OCI-LY1 (cell line): Measurements from ENCODE around the gene RNF157.

Experiments
- H2AFZ ChIP-seq: fragments of 200-600 bp; sonication (generic), shearing (Covaris generic); 2 replicates; pipeline ENCODE4 v1.6.0; 2014; ENCODE audit warnings: antibody characterized with exemption, mild to moderate bottlenecking, low read length
- H3F3A ChIP-seq: fragments of 200-600 bp; sonication (generic), shearing (Covaris generic); 2 replicates; pipeline ENCODE4 v1.6.0; 2014; ENCODE audit warnings: mild to moderate bottlenecking, antibody characterized with exemption, low read length, moderate library complexity; ENCODE audit not compliant: insufficient read depth
- H3K27ac ChIP-seq: fragments of 200-600 bp; sonication (generic); 2 replicates; pipeline ENCODE4 v1.5.1; 2014; ENCODE audit warnings: low read length, mixed run types, mild to moderate bottlenecking, low read depth; ENCODE audit not compliant: poor library complexity, severe bottlenecking
- H3K27me3 ChIP-seq: fragments of 200-600 bp; sonication (generic); 2 replicates; pipeline ENCODE4 v1.6.0; 2014; ENCODE audit warnings: antibody characterized with exemption, mild to moderate bottlenecking, low read length, moderate library complexity; ENCODE audit not compliant: insufficient read depth
- H3K36me3 ChIP-seq: fragments of 200-600 bp; sonication (generic); 2 replicates; pipeline ENCODE4 v1.6.1; 2014; ENCODE audit warnings: mild to moderate bottlenecking, antibody characterized with exemption, low read length, moderate library complexity, mixed read lengths; ENCODE audit not compliant: insufficient read depth
- H3K4me1 ChIP-seq: fragments of 200-600 bp; sonication (generic); 2 replicates; pipeline ENCODE4 v1.5.1; 2014; ENCODE audit warnings: mild to moderate bottlenecking, low read length, moderate library complexity; ENCODE audit not compliant: insufficient read depth, severe bottlenecking
- H3K4me2 ChIP-seq: fragments of 200-600 bp; sonication (generic), shearing (Covaris generic); 2 replicates; pipeline ENCODE4 v1.6.1; 2014; ENCODE audit warnings: low read length
- H3K4me3 ChIP-seq: fragments of 200-600 bp; sonication (generic); 2 replicates; pipeline ENCODE4 v1.5.1; 2014; ENCODE audit warnings: low read length, low read depth, mild to moderate bottlenecking, mixed read lengths; ENCODE audit not compliant: poor library complexity, severe bottlenecking
- H3K79me2 ChIP-seq: fragments of 200-600 bp; shearing (Covaris generic); 2 replicates; pipeline ENCODE4 v1.6.1; 2016; ENCODE audit warnings: mixed run types, low read length, mixed read lengths; ENCODE audit not compliant: insufficient read depth
- H3K9ac ChIP-seq: fragments of 200-600 bp; sonication (generic), shearing (Covaris generic); 2 replicates; pipeline ENCODE4 v1.6.1; 2014; ENCODE audit warnings: mild to moderate bottlenecking, low read length, mixed read lengths
- H3K9me2 ChIP-seq: fragments of 200-600 bp; sonication (generic), shearing (Covaris generic); 2 replicates; pipeline ENCODE4 v1.6.1; 2014; ENCODE audit warnings: low read depth, mild to moderate bottlenecking, low read length, mixed read lengths
- H3K9me3 ChIP-seq: fragments of 200-600 bp; shearing (Covaris generic); 2 replicates; pipeline ENCODE4 v1.6.1; 2014; ENCODE audit warnings: low read length, mixed read lengths
- H4K20me1 ChIP-seq: fragments of 200-600 bp; sonication (generic), shearing (Covaris generic); 2 replicates; pipeline ENCODE4 v1.6.0; 2016; ENCODE audit warnings: mild to moderate bottlenecking, low read length; ENCODE audit not compliant: insufficient read depth
- EZH2 ChIP-seq: fragments of 200-600 bp; sonication (generic), shearing (Covaris generic); IDR thresholded peaks from 2 replicates; pipeline ENCODE4 v1.8.0; 2017; ENCODE audit warnings: borderline replicate concordance, mixed run types, mild to moderate bottlenecking, antibody characterized with exemption, low read length, moderate library complexity, mixed read lengths
- TF ChIP-seq, protein P1 (sequence below): fragments of 200-600 bp; sonication (generic), shearing (Covaris generic); IDR thresholded peaks from 2 replicates; pipeline ENCODE4 v1.5.1; 2017; ENCODE audit warnings: mild to moderate bottlenecking, antibody characterized with exemption, low read length, moderate library complexity, mixed read lengths

The RNF157 gene

DNA sequence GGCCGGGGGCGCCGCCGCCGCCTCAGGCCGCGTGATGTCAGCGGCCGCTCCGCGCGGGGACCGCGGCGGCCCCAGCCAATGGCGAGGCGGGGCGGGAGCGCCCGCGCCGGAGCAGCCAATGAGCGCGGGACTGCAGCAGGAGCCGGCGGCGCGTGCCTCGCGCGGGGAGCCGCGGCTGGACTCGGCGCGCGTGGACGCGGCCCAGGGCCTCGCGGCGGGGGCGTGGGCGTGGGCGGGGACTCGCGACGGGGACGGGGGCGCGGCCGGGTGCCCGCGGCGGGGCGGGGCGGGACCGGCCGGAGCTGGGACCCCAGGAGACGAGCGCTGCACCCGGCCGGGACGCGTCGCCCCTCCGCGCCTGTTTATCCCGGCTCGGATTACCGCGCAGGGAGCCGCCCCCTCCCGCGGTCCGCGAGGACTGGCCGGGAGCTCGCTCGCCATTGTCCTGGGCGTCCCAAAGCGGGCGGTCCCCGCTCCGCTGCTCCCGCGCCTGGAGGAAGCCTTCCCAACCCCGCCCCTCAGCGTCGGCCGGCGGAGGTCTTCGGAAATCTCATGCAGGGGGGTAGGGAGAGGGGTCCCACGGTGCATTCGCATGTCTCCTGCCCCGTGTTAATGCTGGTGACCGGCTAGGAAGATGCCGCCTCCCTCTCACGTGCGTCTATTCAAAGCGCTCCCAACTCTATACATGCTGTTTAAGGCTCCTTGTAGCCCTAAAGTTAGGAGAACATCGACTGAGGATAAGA lies at the start of gene RNF157:
Gene RNF157, minus strand, starts transcription at position 33 of the 743 bp plus-strand sequence. CDS start 253 bp downstream, outside the sequence.
- Histone ChIP-seq H3K27me3 (peaks cover 11% of the 10 kb centered on the region; the same call in 1 of the 2 replicates), H3K9me3 (no peaks in the 10 kb centered on the region), H3K36me3 (no peaks in the 10 kb centered on the region), H3K4me3 (no peak within 1 kb of the TSS), H3K4me1 (no peaks in the 10 kb centered on the region), H2AFZ (no peak within 1 kb of the TSS), H4K20me1 (no peaks in the 10 kb centered on the region), H3K9me2 (no peaks in the 10 kb centered on the region), H3K79me2 (no peaks in the 10 kb centered on the region), H3K9ac (no peak within 1 kb of the TSS), H3K27ac (no peak within 1 kb of the TSS), H3K4me2 (no peak within 1 kb of the TSS), H3F3A (no peaks in the 10 kb centered on the region)
- no peak for TF ChIP-seq EZH2
- TF ChIP-seq, protein P1, sequence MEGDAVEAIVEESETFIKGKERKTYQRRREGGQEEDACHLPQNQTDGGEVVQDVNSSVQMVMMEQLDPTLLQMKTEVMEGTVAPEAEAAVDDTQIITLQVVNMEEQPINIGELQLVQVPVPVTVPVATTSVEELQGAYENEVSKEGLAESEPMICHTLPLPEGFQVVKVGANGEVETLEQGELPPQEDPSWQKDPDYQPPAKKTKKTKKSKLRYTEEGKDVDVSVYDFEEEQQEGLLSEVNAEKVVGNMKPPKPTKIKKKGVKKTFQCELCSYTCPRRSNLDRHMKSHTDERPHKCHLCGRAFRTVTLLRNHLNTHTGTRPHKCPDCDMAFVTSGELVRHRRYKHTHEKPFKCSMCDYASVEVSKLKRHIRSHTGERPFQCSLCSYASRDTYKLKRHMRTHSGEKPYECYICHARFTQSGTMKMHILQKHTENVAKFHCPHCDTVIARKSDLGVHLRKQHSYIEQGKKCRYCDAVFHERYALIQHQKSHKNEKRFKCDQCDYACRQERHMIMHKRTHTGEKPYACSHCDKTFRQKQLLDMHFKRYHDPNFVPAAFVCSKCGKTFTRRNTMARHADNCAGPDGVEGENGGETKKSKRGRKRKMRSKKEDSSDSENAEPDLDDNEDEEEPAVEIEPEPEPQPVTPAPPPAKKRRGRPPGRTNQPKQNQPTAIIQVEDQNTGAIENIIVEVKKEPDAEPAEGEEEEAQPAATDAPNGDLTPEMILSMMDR = no peak

DNA sequence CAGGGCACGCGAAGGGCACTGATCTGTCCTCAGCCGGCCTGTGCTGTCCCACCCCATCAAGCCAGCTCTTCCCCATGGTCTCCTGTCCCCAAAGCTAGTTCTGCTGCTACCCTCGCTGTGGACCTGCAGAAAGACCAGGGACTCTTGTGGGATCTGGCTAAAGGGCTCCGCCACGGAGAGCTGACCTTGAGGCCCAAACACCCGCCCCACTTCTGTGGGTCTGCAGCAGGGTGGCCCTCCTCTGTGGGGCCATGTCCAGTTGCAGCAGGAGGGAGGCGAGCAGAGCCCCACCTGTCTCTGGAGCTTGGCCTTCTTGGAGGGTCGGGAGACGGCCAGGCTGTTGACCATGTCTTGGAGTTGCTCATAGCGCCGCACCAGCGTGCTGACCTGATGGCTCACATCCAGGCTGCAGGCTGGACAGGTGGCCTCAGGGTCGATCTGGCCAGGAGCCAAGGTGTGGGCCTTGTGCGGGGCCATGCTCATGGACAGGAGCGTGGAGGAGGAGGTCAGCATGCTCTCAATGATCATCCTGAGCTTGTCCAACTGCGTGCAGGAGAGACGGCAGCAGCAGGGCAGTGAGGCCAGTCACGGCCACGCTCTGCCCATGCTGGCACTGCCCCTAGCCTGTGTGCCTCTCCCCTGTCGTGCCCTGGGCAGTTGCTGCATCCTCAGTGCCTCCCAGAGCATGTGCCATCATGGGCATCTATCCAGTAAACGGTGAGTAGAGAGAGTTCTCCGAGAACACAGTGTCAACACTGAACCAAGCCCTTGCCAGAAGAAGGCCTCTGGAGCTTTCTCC lies 41.5 kb upstream of the RNF157 start:
- Histone ChIP-seq H3K27ac (no peak overlapping the region), H3K36me3 (no peaks in the 10 kb centered on the region), H3K4me1 (no peaks in the 10 kb centered on the region), H3K9me2 (no peaks in the 10 kb centered on the region), H3K4me2 (no peak overlapping the region), H3K27me3 (no peaks in the 10 kb centered on the region), H3K9me3 (no peaks in the 10 kb centered on the region), H3K79me2 (no peaks in the 10 kb centered on the region), H3K4me3 (no peak overlapping the region), H2AFZ (no peak overlapping the region), H3F3A (no peaks in the 10 kb centered on the region), H4K20me1 (no peaks in the 10 kb centered on the region), H3K9ac (no peak overlapping the region)
- TF ChIP-seq, protein P1 = no peak
- TF ChIP-seq EZH2 = no peak

- no peak overlapping the region for H3K9ac ChIP-seq
Measured at GRCh38 chr17:76280650-76281049, 40.4 kb upstream of the RNF157 start.

More at GRCh38 chr17:76280650-76281049, 40.4 kb upstream of the RNF157 start:
- H3K27me3 ChIP-seq = no peaks in the 10 kb centered on the region
- H3K4me1 ChIP-seq = no peaks in the 10 kb centered on the region
- no peaks in the 10 kb centered on the region for H3K9me3 ChIP-seq
- H4K20me1 ChIP-seq = no peaks in the 10 kb centered on the region
- H3K4me3 ChIP-seq = no peak overlapping the region
- H3K27ac ChIP-seq = no peak overlapping the region
- H3F3A ChIP-seq = no peaks in the 10 kb centered on the region
- H3K4me2 ChIP-seq = no peak overlapping the region
- H3K9me2 ChIP-seq = no peaks in the 10 kb centered on the region
- TF ChIP-seq, protein P1 = no peak
- no peak for TF ChIP-seq EZH2
- H2AFZ ChIP-seq = no peak overlapping the region
- no peaks in the 10 kb centered on the region for H3K79me2 ChIP-seq
- H3K36me3 ChIP-seq = no peaks in the 10 kb centered on the region
